NCI-H524 (cell line): ENCODE data around the gene COX19.

Experiments
- DNase-seq, 2 experiments: peaks; one replicate each; lab custom pipeline; 2025; lab: John Stamatoyannopoulos, UW

Gene COX19, protein sequence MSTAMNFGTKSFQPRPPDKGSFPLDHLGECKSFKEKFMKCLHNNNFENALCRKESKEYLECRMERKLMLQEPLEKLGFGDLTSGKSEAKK

DNA sequence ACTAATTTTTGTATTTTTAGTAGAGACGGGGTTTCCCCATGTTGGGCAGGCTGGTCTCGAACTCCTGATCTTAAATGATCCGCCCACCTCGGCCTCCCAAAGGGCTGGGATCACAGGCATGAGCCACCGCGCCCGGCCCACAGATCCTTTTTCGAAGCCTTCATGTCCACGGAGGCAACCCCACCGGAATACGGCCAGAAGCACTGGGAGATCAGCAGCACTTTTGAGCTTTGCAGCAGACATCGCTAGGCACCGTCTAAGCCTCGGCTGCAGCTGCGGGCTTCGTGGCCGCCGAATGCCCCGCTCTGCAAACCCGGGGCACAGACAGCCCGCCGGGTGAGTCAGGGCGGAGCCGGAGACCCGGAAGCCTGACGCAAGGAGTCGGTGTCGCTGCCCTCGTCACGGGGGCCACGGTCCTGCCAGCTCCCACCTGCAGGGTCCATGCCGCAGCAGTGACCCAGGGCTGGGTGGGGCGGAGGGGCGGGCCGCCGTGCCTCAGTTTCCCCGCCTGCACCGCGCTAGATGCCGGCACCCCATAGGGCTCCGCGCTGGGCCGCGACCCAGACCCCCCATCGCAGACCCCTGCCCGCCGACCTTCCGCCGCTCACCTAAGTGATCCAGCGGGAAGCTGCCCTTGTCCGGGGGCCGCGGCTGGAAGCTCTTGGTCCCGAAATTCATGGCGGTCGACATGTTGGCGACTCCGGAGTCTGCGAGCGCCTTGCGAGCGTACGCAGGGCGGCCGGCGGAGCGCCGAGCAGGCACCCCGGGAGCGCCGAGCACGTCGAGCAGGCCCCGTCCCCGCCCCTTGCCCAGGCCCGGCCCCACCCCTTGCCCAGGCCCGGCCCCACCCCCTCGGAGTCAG lies at the start of gene COX19:
Gene COX19 (minus strand): TSS at position 730 of the 862 bp plus-strand sequence. CDS start 40 bp downstream, at position 690.
- DNase-seq = peak; percentile 51 to 74

- DNase-seq = peak in 1 of 2 experiments; percentile 53
Measured at GRCh38 chr7:1024331-1024841, 49.0 kb upstream of the COX19 start.

- no peak for DNase-seq
Measured at GRCh38 chr7:1022801-1023465, 47.6 kb upstream of the COX19 start.

GRCh38 chr7:1022356-1022755 lies 47.0 kb upstream of the COX19 start:
- no peak for DNase-seq

DNA sequence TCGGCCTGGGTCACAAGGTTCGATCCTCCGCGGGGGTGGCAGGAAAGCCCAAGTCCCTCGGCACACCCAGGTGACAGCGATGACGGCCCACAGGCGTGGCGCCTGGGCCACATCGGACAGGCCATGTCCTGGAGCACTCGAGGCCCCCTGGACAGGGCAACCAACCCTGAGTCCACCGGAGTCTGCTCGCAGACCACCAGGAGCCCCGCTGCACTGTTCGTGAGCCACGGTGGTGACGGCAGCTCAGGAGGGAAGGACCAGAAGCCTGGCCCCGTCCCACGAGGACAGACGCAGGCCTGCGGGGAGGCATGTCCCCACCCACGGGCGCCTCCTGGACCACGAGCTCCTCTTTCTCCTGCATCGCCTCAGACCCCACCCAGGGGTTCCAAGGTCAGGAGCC lies 46.6 kb upstream of the COX19 start:
- DNase-seq = no peak

- no peak for DNase-seq
Measured at GRCh38 chr7:1021366-1021765, 46.0 kb upstream of the COX19 start.

DNA sequence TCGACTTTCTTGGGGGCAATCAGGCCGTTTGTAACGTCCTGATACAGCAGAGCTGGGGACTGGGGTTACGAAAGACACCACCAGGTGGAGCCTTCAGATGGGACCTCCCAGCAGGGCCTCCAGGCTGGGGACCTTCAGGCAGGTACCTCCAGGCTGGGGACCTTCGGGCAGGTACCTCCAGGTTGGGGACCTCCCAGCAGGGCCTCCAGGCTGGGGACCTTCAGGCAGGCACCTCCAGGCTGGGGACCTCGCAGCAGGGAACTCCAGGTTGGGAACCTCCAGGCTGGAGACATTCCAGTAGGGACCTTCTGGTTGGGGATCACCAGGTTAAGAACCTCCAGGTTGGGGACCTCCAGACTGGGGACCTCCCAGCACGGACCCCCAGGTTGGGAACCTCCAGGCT lies 45.5 kb upstream of the COX19 start:
- DNase-seq = no peak

GRCh38 chr7:1019789-1020610 lies 44.7 kb upstream of the COX19 start:
- no peak for DNase-seq

DNA sequence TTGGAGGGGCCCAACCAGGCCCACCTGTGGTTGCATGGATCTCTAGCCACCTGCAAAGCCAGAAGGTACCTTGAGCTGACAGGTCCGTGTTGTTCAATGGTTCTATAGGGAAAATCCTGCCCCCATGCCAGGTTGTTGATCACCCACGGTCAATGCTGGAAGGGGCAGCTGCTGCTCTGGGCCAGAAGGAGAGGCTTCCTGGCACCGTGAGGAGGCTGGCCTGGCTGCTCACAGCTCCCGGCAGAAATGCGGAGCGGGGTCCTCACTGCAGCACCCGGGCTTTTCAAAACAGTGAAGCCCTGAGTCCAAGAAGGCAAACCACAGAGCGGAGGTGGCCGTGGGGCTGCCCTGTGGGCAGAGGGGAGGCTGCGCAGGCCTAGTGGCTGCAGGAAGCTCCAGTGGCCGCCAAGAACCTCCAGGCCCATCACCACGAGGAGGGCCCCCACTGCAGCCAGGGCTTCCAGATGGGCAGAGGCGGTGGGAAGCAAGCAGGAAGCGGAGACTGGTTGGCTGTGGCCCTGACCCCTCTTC lies 44.0 kb upstream of the COX19 start:
- DNase-seq = no peak

DNA sequence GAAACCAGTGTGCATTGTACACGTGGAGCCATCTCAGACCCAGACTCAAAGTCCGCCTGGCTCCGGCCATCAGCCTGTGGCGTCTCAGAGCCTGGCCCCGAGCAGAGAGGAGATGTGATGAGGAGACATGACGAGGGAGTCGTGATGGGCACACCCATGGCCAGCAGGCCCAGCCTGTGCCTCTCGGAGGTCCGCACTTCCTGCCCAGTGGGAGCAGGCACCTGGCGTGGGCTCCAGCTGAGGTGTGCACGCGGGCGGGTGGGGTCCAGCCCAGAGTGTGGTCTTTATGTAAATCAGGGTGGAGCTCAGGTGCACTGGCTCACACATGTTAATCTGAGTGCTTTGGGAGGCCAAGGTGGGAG lies 43.0 kb upstream of the COX19 start:
- DNase-seq = no peak

DNA sequence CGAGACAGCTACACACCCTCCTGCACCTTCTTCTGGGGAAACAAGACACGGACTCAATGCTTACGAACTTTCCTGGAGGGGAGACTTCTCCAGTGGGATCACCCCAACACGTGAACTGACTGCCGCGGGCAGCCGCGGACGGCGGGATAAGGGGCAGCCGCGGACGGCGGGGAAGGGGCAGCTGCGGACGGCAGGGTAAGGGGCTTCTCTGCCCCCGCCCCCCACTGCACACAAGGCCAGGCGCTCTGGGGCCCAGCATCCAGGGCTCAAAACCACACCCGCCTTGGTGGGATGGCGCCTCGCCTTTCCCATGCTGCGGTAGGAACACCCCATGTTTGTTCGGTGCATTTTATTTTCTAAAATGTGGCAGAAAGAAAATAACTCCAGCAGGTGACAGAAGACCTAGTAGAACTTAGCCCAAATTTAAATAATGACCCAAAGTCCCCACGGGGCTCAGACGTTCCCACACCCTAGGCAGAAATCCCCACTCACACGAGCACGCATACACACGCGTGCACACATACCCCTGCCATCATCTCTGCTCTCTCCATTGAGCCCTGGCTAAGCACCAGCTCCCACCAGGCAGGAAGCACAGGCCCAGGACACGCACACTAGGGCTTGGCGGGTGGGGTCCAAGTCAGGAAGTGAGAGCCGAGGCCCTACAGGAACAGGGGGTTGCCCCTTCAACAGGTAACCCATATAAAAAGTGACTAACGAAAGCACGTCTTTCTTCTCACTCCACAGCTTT lies 42.4 kb upstream of the COX19 start:
- DNase-seq = no peak

GRCh38 chr7:1016577-1017531 lies 41.5 kb upstream of the COX19 start:
- no peak for DNase-seq

- DNase-seq = no peak
Measured at GRCh38 chr7:1015196-1016121, 40.1 kb upstream of the COX19 start.

- DNase-seq = no peak
Measured at GRCh38 chr7:1014681-1015080, 39.3 kb upstream of the COX19 start.

DNA sequence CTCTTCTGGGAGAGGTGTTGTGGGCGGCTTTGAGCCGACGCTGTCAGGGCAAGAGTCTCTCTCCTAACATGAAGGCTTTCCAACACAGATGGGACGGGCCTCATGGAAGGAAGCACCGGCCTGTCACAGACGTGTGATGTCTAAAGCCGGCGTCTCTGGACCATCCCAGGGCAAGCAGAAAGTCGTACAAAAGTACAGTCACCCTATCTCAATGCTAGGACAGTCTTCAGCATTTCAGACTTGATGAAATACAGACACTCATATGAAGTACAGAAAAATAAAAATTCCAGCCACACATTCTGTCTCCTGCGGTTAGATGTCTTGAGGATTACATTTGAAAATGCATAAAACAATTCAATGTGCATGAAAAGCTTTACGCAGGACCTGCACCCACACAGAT lies 38.2 kb upstream of the COX19 start:
- no peak for DNase-seq

GRCh38 chr7:1012716-1013095 lies 37.4 kb upstream of the COX19 start:
- DNase-seq = no peak

GRCh38 chr7:1012004-1012715 lies 36.8 kb upstream of the COX19 start:
- DNase-seq = no peak

- no peak for DNase-seq
Measured at GRCh38 chr7:1011297-1012003, 36.1 kb upstream of the COX19 start.
